Mesenchymal stem cell (in vitro differentiated cells and primary cell): ENCODE measurements around the gene NT5C.
"Not testable (repeated sequence)": the region's sequence is repeated elsewhere in the genome, so short reads cannot be mapped to it uniquely, and the experiment has no call there.

ENCODE experiments used
- DNase-seq: peaks from one replicate; pipeline ENCODE4 v3.0.0-alpha.2; 2013
- H2AFZ ChIP-seq: one replicate; pipeline ENCODE4 v1.6.1; 2013; ENCODE audit warnings: low read depth, mild to moderate bottlenecking, control low read depth, inconsistent platforms, low read length, moderate library complexity
- H2AK5ac ChIP-seq: 2 replicates; pipeline ENCODE4 v1.6.1; 2013; ENCODE audit warnings: low read length, moderate library complexity, mild to moderate bottlenecking, inconsistent platforms; ENCODE audit not compliant: severe bottlenecking
- H2BK120ac ChIP-seq: one replicate; pipeline ENCODE4 v1.6.1; 2013; ENCODE audit warnings: low read depth, mild to moderate bottlenecking, inconsistent platforms, low read length, moderate library complexity
- H2BK12ac ChIP-seq, 2 experiments: one replicate each; pipeline ENCODE4 v1.6.1; 2013; ENCODE audit warnings: inconsistent platforms in 2 of 2, low read length in 2 of 2, mild to moderate bottlenecking in 2 of 2, moderate library complexity in 2 of 2, control low read depth in 1 of 2
- H2BK15ac ChIP-seq: one replicate; pipeline ENCODE4 v1.6.1; 2013; ENCODE audit warnings: mild to moderate bottlenecking, low read depth, inconsistent platforms; ENCODE audit not compliant: poor library complexity, severe bottlenecking
- H2BK5ac ChIP-seq: 2 replicates; pipeline ENCODE4 v1.6.1; 2013; ENCODE audit warnings: low read depth, mild to moderate bottlenecking, low read length, control low read depth, inconsistent platforms; ENCODE audit not compliant: poor library complexity, severe bottlenecking
- H3K14ac ChIP-seq, 2 experiments: one replicate each; pipeline ENCODE4 v1.6.1; 2013; ENCODE audit warnings: inconsistent platforms in 2 of 2, low read length in 2 of 2, control low read depth in 1 of 2, mild to moderate bottlenecking in 1 of 2, moderate library complexity in 1 of 2
- H3K18ac ChIP-seq, 2 experiments: one replicate each; pipeline ENCODE4 v1.6.1; 2013; ENCODE audit warnings: inconsistent platforms in 2 of 2, low read length in 2 of 2, control low read depth in 1 of 2, low read depth in 1 of 2, mild to moderate bottlenecking in 1 of 2
- H3K23ac ChIP-seq, 2 experiments: one replicate each; pipeline ENCODE4 v1.6.1; 2013; ENCODE audit warnings: inconsistent platforms in 2 of 2, low read length in 2 of 2, mild to moderate bottlenecking in 2 of 2, moderate library complexity in 2 of 2, control low read depth in 1 of 2
- H3K27ac ChIP-seq: 2 replicates; pipeline ENCODE4 v1.5.1; 2013; ENCODE audit warnings: mild to moderate bottlenecking, moderate library complexity, low read length, control low read depth, inconsistent platforms; ENCODE audit not compliant: poor library complexity, severe bottlenecking
- H3K27me3 ChIP-seq, 2 experiments: 2 replicates each; pipeline versions ENCODE4 v1.6.1 to v1.7.0; 2013; ENCODE audit warnings: low read length in 2 of 2, mild to moderate bottlenecking in 2 of 2, moderate library complexity in 2 of 2, control low read depth in 1 of 2, inconsistent platforms in 1 of 2; ENCODE audit not compliant: control insufficient read depth in 1 of 2, insufficient read depth in 1 of 2
- H3K36me3 ChIP-seq, 2 experiments: 2 replicates each; pipeline versions ENCODE4 v1.6.1 to v1.7.0; 2013; ENCODE audit warnings: low read length in 2 of 2, control low read depth in 1 of 2, inconsistent platforms in 1 of 2, low read depth in 1 of 2, mild to moderate bottlenecking in 1 of 2; ENCODE audit not compliant: insufficient read depth in 2 of 2, control insufficient read depth in 1 of 2
- H3K4ac ChIP-seq, 2 experiments: one replicate each; pipeline ENCODE4 v1.6.1; 2013; ENCODE audit warnings: inconsistent platforms in 2 of 2, low read length in 2 of 2, mild to moderate bottlenecking in 2 of 2, moderate library complexity in 2 of 2, control low read depth in 1 of 2, low read depth in 1 of 2
- H3K4me1 ChIP-seq: 2 replicates; pipeline ENCODE4 v1.6.1; 2013; ENCODE audit warnings: low read depth, low read length, control low read depth; ENCODE audit not compliant: control insufficient read depth, insufficient read depth
- H3K4me2 ChIP-seq: 2 replicates; pipeline ENCODE4 v1.6.1; 2013; ENCODE audit warnings: low read length, mild to moderate bottlenecking, inconsistent platforms; ENCODE audit not compliant: poor library complexity, severe bottlenecking
- H3K4me3 ChIP-seq, 2 experiments: 2 replicates each; pipeline versions ENCODE4 v1.5.1 to v1.7.0; 2013; ENCODE audit warnings: low read length in 2 of 2, mild to moderate bottlenecking in 2 of 2, control low read depth in 1 of 2, low read depth in 1 of 2; ENCODE audit not compliant: insufficient read depth in 1 of 2
- H3K79me1 ChIP-seq: replicated peaks from 2 replicates; pipeline ENCODE4 v1.6.1; 2013; ENCODE audit warnings: mild to moderate bottlenecking, control low read depth, low read length, inconsistent platforms; ENCODE audit not compliant: poor library complexity, severe bottlenecking
- H3K9ac ChIP-seq: 2 replicates; pipeline ENCODE4 v1.7.0; 2013; ENCODE audit warnings: mild to moderate bottlenecking, low read length, moderate library complexity
- H3K9me3 ChIP-seq: 2 replicates; pipeline ENCODE4 v1.7.0; 2013; ENCODE audit warnings: mild to moderate bottlenecking, low read length; ENCODE audit not compliant: control insufficient read depth
- H4K8ac ChIP-seq: one replicate; pipeline ENCODE4 v1.6.1; 2013; ENCODE audit warnings: inconsistent platforms, mild to moderate bottlenecking, low read length, moderate library complexity
- H4K91ac ChIP-seq: one replicate; pipeline ENCODE4 v1.6.1; 2013; ENCODE audit warnings: mild to moderate bottlenecking, low read length, inconsistent platforms
- WGBS: methylation state at CpG from one replicate; pipeline ENCODE4 v1.1.7; 2013; ENCODE audit warnings: mixed read lengths; 5-methylcytosine and 5-hydroxymethylcytosine counted together

Gene NT5C

GRCh38 chr17:75133001-75133400 lies 1.5 kb upstream of the NT5C start:
- Histone ChIP-seq H3K4me3 (no peak overlapping the region), H2BK15ac (no peak overlapping the region), H3K79me1 (peaks cover 8% of the 10 kb centered on the region), H3K4me1 (peaks cover 12% of the 10 kb centered on the region), H3K4ac (no peak overlapping the region), H3K9me3 (no peaks in the 10 kb centered on the region), H4K8ac (no peak overlapping the region), H3K4me2 (no peak overlapping the region), H2AK5ac (no peak overlapping the region), H2BK12ac (peak overlapping the region in 1 of 2 experiments; percentile 38), H4K91ac (peak overlapping the region; percentile 60), H2AFZ (no peak overlapping the region), H3K27me3 (no peaks in the 10 kb centered on the region), H2BK120ac (no peak overlapping the region), H3K27ac (no peak overlapping the region), H3K23ac (no peak overlapping the region), H3K9ac (no peak overlapping the region), H3K14ac (no peak overlapping the region), H3K36me3 (peaks cover 33 to 48% of the 10 kb centered on the region in 2 experiments), H3K18ac (no peak overlapping the region), H2BK5ac (no peak overlapping the region)
- DNase-seq: no peak
- 93% methylated on average over 3 of the region's 3 CpGs for WGBS

- not testable (repeated sequence) for H2AFZ ChIP-seq
These were observed 767 bp upstream of the NT5C start for GRCh38 chr17:75132018-75133000.

GRCh38 chr17:75130632-75131277 lies 787 bp downstream of the NT5C start:
- peak overlapping the region; percentile 7 for H2AK5ac ChIP-seq
- H4K91ac ChIP-seq: peak overlapping the region; percentile 35
- H3K18ac ChIP-seq: peak overlapping the region; percentile 85 to 94
- H2BK120ac ChIP-seq: peak overlapping the region; percentile 65
- H3K4me1 ChIP-seq: peaks cover 12% of the 10 kb centered on the region
- H2AFZ ChIP-seq: no peak overlapping the region
- H3K79me1 ChIP-seq: peaks cover 9% of the 10 kb centered on the region
- peak overlapping the region; percentile 95 for H3K9ac ChIP-seq
- H3K4me2 ChIP-seq: peak overlapping the region; percentile 83
- peak overlapping the region; percentile 79 for H3K27ac ChIP-seq
- peaks cover 30 to 32% of the 10 kb centered on the region in 2 experiments for H3K36me3 ChIP-seq
- H3K4ac ChIP-seq: peak overlapping the region; percentile 20 to 95
- WGBS: 12% methylated on average over 25 of the region's 29 CpGs
- DNase-seq: peak; percentile 81
- H2BK5ac ChIP-seq: no peak overlapping the region
- no peaks in the 10 kb centered on the region for H3K9me3 ChIP-seq
- peak overlapping the region; percentile 67 to 82 for H3K4me3 ChIP-seq
- no peak overlapping the region for H2BK15ac ChIP-seq
- H2BK12ac ChIP-seq: no peak overlapping the region
- no peaks in the 10 kb centered on the region for H3K27me3 ChIP-seq
- H3K23ac ChIP-seq: no peak overlapping the region
- H4K8ac ChIP-seq: peak overlapping the region; percentile 67
- H3K14ac ChIP-seq: no peak overlapping the region

More at GRCh38 chr17:75132018-75133000, 767 bp upstream of the NT5C start:
- H3K9ac ChIP-seq: peak overlapping the region; percentile 95
- not testable (repeated sequence) for DNase-seq, H3K79me1 ChIP-seq, H3K27me3 ChIP-seq, H3K23ac ChIP-seq, H3K9me3 ChIP-seq
- H4K91ac ChIP-seq: peak overlapping the region; percentile 95
- H3K14ac ChIP-seq: peak overlapping the region in 1 of 2 experiments; percentile 80
- peak overlapping the region; percentile 81 for H2BK5ac ChIP-seq
- H3K36me3 ChIP-seq: peaks cover 33 to 43% of the 10 kb centered on the region in 2 experiments
- peak overlapping the region; percentile 84 for H3K27ac ChIP-seq
- 90% methylated on average over 39 of the region's 40 CpGs for WGBS
- H3K4me1 ChIP-seq: peaks cover 12% of the 10 kb centered on the region
- peak overlapping the region; percentile 67 to 82 for H3K4me3 ChIP-seq
- H4K8ac ChIP-seq: peak overlapping the region; percentile 95
- peak overlapping the region; percentile 66 for H2BK120ac ChIP-seq
- peak overlapping the region; percentile 86 to 96 for H3K18ac ChIP-seq
- H3K4ac ChIP-seq: peak overlapping the region in 1 of 2 experiments; percentile 95
- H2AK5ac ChIP-seq: peak overlapping the region; percentile 78
- H2BK12ac ChIP-seq: peak overlapping the region in 1 of 2 experiments; percentile 5
- H2BK15ac ChIP-seq: peak overlapping the region; percentile 71
- peak overlapping the region; percentile 83 for H3K4me2 ChIP-seq
